A549 (cell line): ENCODE results near the gene LRFN3. TPM values are rescaled to one million over a fixed set of nuclear protein-coding genes. Genes with fewer than 3 reads are reported as not detected.
A peak's percentile ranks its signal among the peaks of the same experiment; 100 is the strongest.

Source experiments
- ATAC-seq, 2 experiments: fragments of 200-7000 bp in 1 of 2; fragments of >200 bp in 1 of 2; cut with Nextera tagmentation in 1 of 2; cut with Tn5 transposase in 1 of 2; 3 replicates each; pipeline versions ENCODE4 v1.8.0 to v1.9.1; 2018 to 2020; ENCODE audit warnings: mild to moderate bottlenecking in 1 of 2, moderate library complexity in 1 of 2
- CTCF ChIA-PET: fragments of 300-600 bp; sonication (Branson Sonifier 250); formaldehyde crosslinking; extraction: SDS; loops from one replicate; lab custom pipeline; 2021; ENCODE audit warnings: antibody characterized with exemption, inconsistent platforms; lab: Yijun Ruan, JAX
- POLR2A ChIA-PET: fragments of 350-600 bp; formaldehyde crosslinking; extraction: SDS; loops from one replicate; lab custom pipeline; 2021; ENCODE audit warnings: antibody characterized with exemption, inconsistent platforms; lab: Yijun Ruan, JAX
- DNase-seq, 2 experiments: peaks; one replicate each; pipeline versions ENCODE4 v3.0.0 to v3.0.0-alpha.2; 2011 to 2016; ENCODE audit warnings: low read depth in 1 of 2, low spot score in 1 of 2
- FAIRE-seq: peaks from 2 replicates; lab custom pipeline; 2011; peaks lifted over from hg19 to GRCh38; lab: Jason Lieb, UNC
- H3K27ac ChIP-seq, 2 experiments: fragments of >200 bp; sonication (Bioruptor Twin); formaldehyde crosslinking; 3 replicates each; pipeline ENCODE4 v1.5.1; 2016 to 2017
- H3K4me1 ChIP-seq: fragments of >200 bp; sonication (Bioruptor Twin); formaldehyde crosslinking; 3 replicates; pipeline ENCODE4 v1.6.1; 2016
- H3K4me2 ChIP-seq: fragments of >200 bp; sonication (Bioruptor Twin); formaldehyde crosslinking; 3 replicates; pipeline ENCODE4 v1.6.1; 2016
- H3K4me3 ChIP-seq: fragments of >200 bp; sonication (Bioruptor Twin); formaldehyde crosslinking; 3 replicates; pipeline ENCODE4 v1.5.1; 2016
- H3K9me3 ChIP-seq: fragments of >200 bp; sonication (Bioruptor Twin); formaldehyde crosslinking; 3 replicates; pipeline ENCODE4 v1.6.1; 2016
- BCL3 ChIP-seq: fragments of >200 bp; sonication (Bioruptor Twin); formaldehyde crosslinking; IDR thresholded peaks from 3 replicates; pipeline ENCODE4 v1.6.1; 2016
- CBX2 ChIP-seq: fragments of 200-600 bp; sonication (generic); IDR thresholded peaks from 2 replicates; pipeline ENCODE4 v1.6.1; 2016; ENCODE audit warnings: low read depth, mild to moderate bottlenecking, borderline replicate concordance
- CBX8 ChIP-seq: fragments of 200-600 bp; sonication (generic); IDR thresholded peaks from 2 replicates; pipeline ENCODE4 v1.6.1; 2016
- CEBPB ChIP-seq, 2 experiments: fragments of >200 bp in 1 of 2; sonication (Bioruptor Twin) in 1 of 2; formaldehyde crosslinking in 1 of 2; IDR thresholded peaks; 2 replicates each; pipeline ENCODE4 v1.6.1; 2012 to 2016
- CHD2 ChIP-seq: fragments of 150-350 bp; IDR thresholded peaks from 2 replicates; pipeline ENCODE4 v1.6.1; 2014; ENCODE audit warnings: low read length; ENCODE audit not compliant: partially characterized antibody
- CHD4 ChIP-seq: fragments of 200-600 bp; sonication (generic); IDR thresholded peaks from 2 replicates; pipeline ENCODE4 v1.6.1; 2016; ENCODE audit warnings: antibody characterized with exemption, mild to moderate bottlenecking, borderline replicate concordance
- ESRRA ChIP-seq: fragments of 150-350 bp; IDR thresholded peaks from 2 replicates; pipeline ENCODE4 v1.6.1; 2014; ENCODE audit warnings: mild to moderate bottlenecking, low read length, borderline replicate concordance
- HES2 ChIP-seq: fragments of >200 bp; sonication (Bioruptor Twin); formaldehyde crosslinking; IDR thresholded peaks from 2 replicates; pipeline ENCODE4 v1.6.1; 2016
- JUN ChIP-seq, 2 experiments: fragments of >200 bp; sonication (Bioruptor Twin); formaldehyde crosslinking; IDR thresholded peaks; 2 replicates in 1 of 2; 3 replicates in 1 of 2; pipeline ENCODE4 v1.6.1; 2016 to 2017
- KDM1A ChIP-seq: fragments of 200-600 bp; sonication (generic); IDR thresholded peaks from 2 replicates; pipeline ENCODE4 v1.6.1; 2016; ENCODE audit warnings: low read depth, mild to moderate bottlenecking
- MAFK ChIP-seq: fragments of 450-650 bp; IDR thresholded peaks from 2 replicates; pipeline ENCODE4 v1.6.1; 2014; ENCODE audit not compliant: partially characterized antibody
- MAX ChIP-seq: IDR thresholded peaks from 2 replicates; pipeline ENCODE4 v1.6.1; 2012
- MAZ ChIP-seq: fragments of 150-350 bp; IDR thresholded peaks from 2 replicates; pipeline ENCODE4 v1.6.1; 2014; ENCODE audit warnings: antibody characterized with exemption, low read depth, low read length, borderline replicate concordance
- MYC ChIP-seq: IDR thresholded peaks from 2 replicates; pipeline ENCODE4 v1.6.1; 2012; ENCODE audit warnings: mild to moderate bottlenecking, inconsistent platforms, low read length, improper control_type of control experiment, borderline replicate concordance
- POLR2A ChIP-seq: IDR thresholded peaks from 2 replicates; pipeline ENCODE4 v1.6.1; 2012; ENCODE audit warnings: mild to moderate bottlenecking, low read length
- POLR2AphosphoS2 ChIP-seq: conservative IDR thresholded peaks from 2 replicates; pipeline ENCODE4 v1.6.1; 2012; ENCODE audit warnings: low read length, improper control_type of control experiment, inconsistent platforms
- TFCP2L1 ChIP-seq: fragments of 250-450 bp; sonication (Bioruptor Pico); IDR thresholded peaks from 2 replicates; pipeline ENCODE4 v1.5.0; 2021; ENCODE audit warnings: mild to moderate bottlenecking
- WGBS: methylation state at CpG from one replicate; pipeline ENCODE4 v1.1.6; 2017; ENCODE audit errors: missing lambda C conversion rate; 5-methylcytosine and 5-hydroxymethylcytosine counted together
- polyA plus RNA-seq, 4 experiments: library from polyadenylated mRNA; depleted of rRNA in 3 of 4; stranded (reverse); fragments of >200 nt; fragmentation: RNase III in 1 of 4; extraction: RNeasy Plus Mini Kit Qiagen cat#74134 plus additional on column Dnase treatment in 1 of 4; gene quantifications; 2 replicates in 3 of 4; 3 replicates in 1 of 4; pipeline ENCODE4 v1.2.3, GENCODE V29; 2011 to 2017
- TF ChIP-seq, protein P1 (sequence below): IDR thresholded peaks from 2 replicates; pipeline ENCODE4 v1.6.1; 2012; ENCODE audit warnings: low read depth, borderline replicate concordance
- TF ChIP-seq, protein P2 (sequence below): fragments of 250-450 bp; sonication (Bioruptor Pico); IDR thresholded peaks from 2 replicates; pipeline ENCODE4 v1.5.0; 2021; ENCODE audit warnings: mild to moderate bottlenecking, moderate library complexity, borderline replicate concordance
- TF ChIP-seq, protein P3 (sequence below): fragments of 250-450 bp; sonication (Bioruptor Pico); IDR thresholded peaks from 2 replicates; pipeline ENCODE4 v1.5.0; 2020; ENCODE audit warnings: low read depth, mild to moderate bottlenecking, moderate library complexity
- TF ChIP-seq, protein P4 (sequence below): IDR thresholded peaks from 2 replicates; pipeline ENCODE4 v1.6.1; 2012

Gene LRFN3
- polyA plus RNA-seq, 2 of the 4 experiments (the other 2 are of a cell fraction) = 2.4 to 16.6 TPM

DNA sequence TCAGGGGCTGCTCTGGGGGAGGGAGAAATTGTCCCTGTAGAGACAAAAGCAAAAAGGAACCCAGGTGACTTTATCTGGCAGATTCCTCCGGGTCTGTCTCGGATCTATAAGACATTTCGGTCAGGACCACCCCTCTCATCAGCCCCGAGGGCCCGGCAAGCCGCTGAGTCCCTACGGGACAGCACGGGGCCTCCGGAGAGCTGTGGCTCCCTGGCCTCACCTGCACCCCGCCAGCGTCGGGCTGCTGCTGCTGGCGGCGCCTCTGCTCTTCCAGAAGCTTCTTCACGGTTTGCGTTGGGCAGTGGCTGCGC, 37.7 kb upstream of the LRFN3 start (continued):
- no peak for TF ChIP-seq MAFK
- TF ChIP-seq CHD4 = no peak
- TF ChIP-seq, protein P1, sequence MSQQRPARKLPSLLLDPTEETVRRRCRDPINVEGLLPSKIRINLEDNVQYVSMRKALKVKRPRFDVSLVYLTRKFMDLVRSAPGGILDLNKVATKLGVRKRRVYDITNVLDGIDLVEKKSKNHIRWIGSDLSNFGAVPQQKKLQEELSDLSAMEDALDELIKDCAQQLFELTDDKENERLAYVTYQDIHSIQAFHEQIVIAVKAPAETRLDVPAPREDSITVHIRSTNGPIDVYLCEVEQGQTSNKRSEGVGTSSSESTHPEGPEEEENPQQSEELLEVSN = no peak
- TF ChIP-seq POLR2AphosphoS2 = no peak
- TF ChIP-seq POLR2A = no peak
- TF ChIP-seq CBX2 = no peak
- TF ChIP-seq, protein P2, sequence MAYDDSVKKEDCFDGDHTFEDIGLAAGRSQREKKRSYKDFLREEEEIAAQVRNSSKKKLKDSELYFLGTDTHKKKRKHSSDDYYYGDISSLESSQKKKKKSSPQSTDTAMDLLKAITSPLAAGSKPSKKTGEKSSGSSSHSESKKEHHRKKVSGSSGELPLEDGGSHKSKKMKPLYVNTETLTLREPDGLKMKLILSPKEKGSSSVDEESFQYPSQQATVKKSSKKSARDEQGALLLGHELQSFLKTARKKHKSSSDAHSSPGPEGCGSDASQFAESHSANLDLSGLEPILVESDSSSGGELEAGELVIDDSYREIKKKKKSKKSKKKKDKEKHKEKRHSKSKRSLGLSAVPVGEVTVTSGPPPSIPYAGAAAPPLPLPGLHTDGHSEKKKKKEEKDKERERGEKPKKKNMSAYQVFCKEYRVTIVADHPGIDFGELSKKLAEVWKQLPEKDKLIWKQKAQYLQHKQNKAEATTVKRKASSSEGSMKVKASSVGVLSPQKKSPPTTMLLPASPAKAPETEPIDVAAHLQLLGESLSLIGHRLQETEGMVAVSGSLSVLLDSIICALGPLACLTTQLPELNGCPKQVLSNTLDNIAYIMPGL (CRISPR knock-in tag) = no peak
- TF ChIP-seq, all 56 proteins: peak for 0

GRCh38 chr19:35899547-35900214, 36.5 kb upstream of the LRFN3 start:
- FAIRE-seq (peak; percentile 96), DNase-seq (peak; percentile 93 to 98), ATAC-seq (peak; percentile 85 to 88)
- TF ChIP-seq CBX2 (no peak), MAZ (0 out of 2 replicates have a peak, but pooled peaks have one; percentile 61), ESRRA (no peak), JUN (IDR thresholded peaks at IDR 0.05) (peak in 1 of 2 experiments; percentile 80; a peak in 3 of 5 replicates), KDM1A (no peak), BCL3 (peak; percentile 37; the same call in 1 of the 3 replicates), MAX (peak; percentile 88), TFCP2L1 (CRISPR knock-in tag) (no peak), CBX8 (no peak), CHD2 (peak; percentile 58), MYC (peak; percentile 4), POLR2A (peak; percentile 77), CEBPB (IDR thresholded peaks at IDR 0.05) (peak in 1 of 2 experiments; percentile 46; a peak in 2 of 4 replicates), HES2 (no peak)
- TF ChIP-seq, protein P1 = no peak
- TF ChIP-seq, protein P3, sequence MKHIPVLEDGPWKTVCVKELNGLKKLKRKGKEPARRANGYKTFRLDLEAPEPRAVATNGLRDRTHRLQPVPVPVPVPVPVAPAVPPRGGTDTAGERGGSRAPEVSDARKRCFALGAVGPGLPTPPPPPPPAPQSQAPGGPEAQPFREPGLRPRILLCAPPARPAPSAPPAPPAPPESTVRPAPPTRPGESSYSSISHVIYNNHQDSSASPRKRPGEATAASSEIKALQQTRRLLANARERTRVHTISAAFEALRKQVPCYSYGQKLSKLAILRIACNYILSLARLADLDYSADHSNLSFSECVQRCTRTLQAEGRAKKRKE = 0 out of 2 replicates have a peak, but pooled peaks have one; percentile 11
- TF ChIP-seq, protein P4, sequence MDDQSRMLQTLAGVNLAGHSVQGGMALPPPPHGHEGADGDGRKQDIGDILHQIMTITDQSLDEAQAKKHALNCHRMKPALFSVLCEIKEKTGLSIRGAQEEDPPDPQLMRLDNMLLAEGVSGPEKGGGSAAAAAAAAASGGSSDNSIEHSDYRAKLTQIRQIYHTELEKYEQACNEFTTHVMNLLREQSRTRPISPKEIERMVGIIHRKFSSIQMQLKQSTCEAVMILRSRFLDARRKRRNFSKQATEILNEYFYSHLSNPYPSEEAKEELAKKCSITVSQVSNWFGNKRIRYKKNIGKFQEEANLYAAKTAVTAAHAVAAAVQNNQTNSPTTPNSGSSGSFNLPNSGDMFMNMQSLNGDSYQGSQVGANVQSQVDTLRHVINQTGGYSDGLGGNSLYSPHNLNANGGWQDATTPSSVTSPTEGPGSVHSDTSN = peak; percentile 72; the same call in 1 of the 2 replicates
- no peaks in the 10 kb centered on the region for H3K9me3 ChIP-seq
- H3K27ac ChIP-seq = peak overlapping the region; percentile 80 to 89
- H3K4me3 ChIP-seq = peak overlapping the region; percentile 84
- POLR2A ChIA-PET = interaction anchor here (1.0 to 1.4 kb wide), 3 partner anchors 32 to 197 kb away, joined by 4 to 14 read pairs (median 5); no protein-coding TSS in a partner anchor
- 1% methylated on average over 36 of the region's 43 CpGs for WGBS
- H3K4me1 ChIP-seq = peaks cover 26% of the 10 kb centered on the region
- H3K4me2 ChIP-seq = peak overlapping the region; percentile 89
- CTCF ChIA-PET = interaction anchor here (1.4 to 1.9 kb wide), 3 partner anchors 18 to 33 kb away, joined by 4 to 7 read pairs (median 6); no protein-coding TSS in a partner anchor
